ENCODE data around the gene TUBB2B.

The TUBB2B gene

GRCh38 chr6:3252369-3252768, 24.9 kb upstream of the TUBB2B start:
- no peak for TF ChIP-seq CTCF (IDR thresholded peaks at IDR 0.05; ENCODE audit: extremely low read depth, insufficient read depth, missing control alignments)
- in situ Hi-C loops (cut with MboI; ENCODE audit: low pct_unique_long_range_greater_than_20kb, low sequenced_read_pairs, unreplicated experiment), result no loop called here
- DNase-seq (ENCODE audit: low spot score), result no peak

GRCh38 chr6:3251462-3252314, 24.2 kb upstream of the TUBB2B start:
- in situ Hi-C loops (cut with MboI; ENCODE audit: low pct_unique_long_range_greater_than_20kb, low sequenced_read_pairs, unreplicated experiment), result no loop called here
- TF ChIP-seq CTCF (IDR thresholded peaks at IDR 0.05; ENCODE audit: extremely low read depth, insufficient read depth, missing control alignments), result peak; percentile 95
- peak; percentile 93 for DNase-seq (ENCODE audit: low spot score)

- no peak for DNase-seq (ENCODE audit: low spot score)
- in situ Hi-C loops (cut with MboI; ENCODE audit: low pct_unique_long_range_greater_than_20kb, low sequenced_read_pairs, unreplicated experiment), result no loop called here
- TF ChIP-seq CTCF (IDR thresholded peaks at IDR 0.05; ENCODE audit: extremely low read depth, insufficient read depth, missing control alignments), result no peak
Observed at GRCh38 chr6:3250231-3250675, 22.8 kb upstream of the TUBB2B start.

GRCh38 chr6:3249821-3250220, 22.4 kb upstream of the TUBB2B start:
- TF ChIP-seq CTCF (IDR thresholded peaks at IDR 0.05; ENCODE audit: extremely low read depth, insufficient read depth, missing control alignments), result no peak
- in situ Hi-C loops (cut with MboI; ENCODE audit: low pct_unique_long_range_greater_than_20kb, low sequenced_read_pairs, unreplicated experiment), result loop anchor here (10.0 kb wide), 1 partner anchor 125 kb away; no protein-coding TSS in a partner anchor
- no peak for DNase-seq (ENCODE audit: low spot score)

DNA sequence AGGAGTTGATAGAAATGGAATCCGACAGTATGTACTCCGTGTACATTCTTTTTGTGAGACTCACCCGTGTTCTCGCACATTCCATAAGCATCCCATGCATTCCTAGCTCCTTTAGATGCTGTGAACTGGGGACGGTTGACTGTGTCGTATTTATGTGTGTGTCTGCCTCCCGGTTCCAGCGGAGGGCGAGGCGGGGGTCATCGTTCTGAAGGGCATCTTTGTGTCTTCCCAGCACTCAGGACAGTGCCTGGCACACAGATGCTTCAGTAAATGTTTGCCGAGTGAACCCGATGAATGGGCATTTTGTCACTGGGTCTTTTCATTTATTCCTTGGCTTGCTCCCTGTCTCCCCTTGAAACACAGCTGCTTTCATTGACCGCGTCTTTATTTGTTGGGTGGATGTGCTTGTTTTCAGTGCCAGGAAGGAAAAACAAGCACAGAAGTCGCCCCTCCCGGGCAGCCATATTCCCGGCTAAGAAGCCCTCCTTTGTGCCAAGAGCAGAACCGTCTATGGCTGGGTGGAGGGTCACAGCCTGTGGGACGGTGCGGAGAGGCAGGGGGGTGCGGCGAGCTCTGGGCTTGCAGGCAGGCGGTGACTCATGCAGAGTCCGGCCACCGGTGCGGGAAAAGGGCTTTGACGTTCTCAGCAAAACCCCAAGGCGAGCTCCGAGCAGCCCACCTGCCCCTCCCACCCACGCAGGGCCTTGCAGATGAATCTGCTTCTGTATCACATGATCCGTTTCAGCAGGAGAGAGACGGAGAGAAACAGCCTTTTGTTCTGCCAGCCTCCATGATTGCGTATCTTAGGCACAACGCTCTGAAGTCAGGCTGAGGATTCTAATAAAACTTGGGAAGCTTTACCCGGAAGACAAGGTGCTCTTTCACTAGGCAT, 20.0 kb upstream of the TUBB2B start:
- in situ Hi-C loops (cut with MboI; ENCODE audit: low pct_unique_long_range_greater_than_20kb, low sequenced_read_pairs, unreplicated experiment), result loop anchor here (10.0 kb wide), 1 partner anchor 123 kb away; no protein-coding TSS in a partner anchor
- no peak for DNase-seq (ENCODE audit: low spot score)

More for the DNA sequence above, 20.0 kb upstream of the TUBB2B start:
- no peak for TF ChIP-seq CTCF (IDR thresholded peaks at IDR 0.05; ENCODE audit: extremely low read depth, insufficient read depth, missing control alignments)
